Prostate gland (tissue), 1 donor: ENCODE measurements around the gene DLL3.
"Not testable (repeated sequence)": the region's sequence is repeated elsewhere in the genome, so short reads cannot be mapped to it uniquely, and the experiment has no call there.

ENCODE experiments used
- POLR2A ChIP-seq: fragments of 450-650 bp; IDR thresholded peaks from one replicate; pipeline ENCODE4 v1.6.1; 2016; ENCODE audit warnings: antibody characterized with exemption, mild to moderate bottlenecking
- POLR2AphosphoS5 ChIP-seq: sonication (generic); formaldehyde crosslinking; IDR thresholded peaks from one replicate; pipeline ENCODE4 v1.6.1; 2017; ENCODE audit warnings: antibody characterized with exemption

DNA sequence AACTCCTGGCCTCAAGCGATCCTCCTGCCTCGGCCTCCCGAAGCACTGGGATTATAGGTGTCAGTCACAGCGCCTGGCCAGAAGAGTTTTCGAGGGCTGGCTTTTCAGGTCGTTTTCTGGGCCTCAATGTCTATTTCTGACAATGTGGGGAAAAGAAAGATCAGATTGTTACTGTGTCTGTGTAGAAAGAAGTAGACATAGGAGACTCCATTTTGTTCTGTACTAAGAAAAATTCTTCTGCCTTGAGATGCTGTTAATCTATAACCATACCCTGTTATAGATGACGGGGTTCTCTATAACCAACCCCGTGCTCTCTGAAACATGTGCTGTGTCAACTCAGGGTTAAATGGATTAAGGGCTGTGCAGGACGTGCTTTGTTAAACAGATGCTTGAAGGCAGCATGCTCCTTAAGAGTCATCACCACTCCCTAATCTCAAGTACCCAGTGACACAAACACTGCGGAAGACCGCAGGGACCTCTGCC lies 19.4 kb upstream of the DLL3 start:
- not testable (repeated sequence) for TF ChIP-seq POLR2A, POLR2AphosphoS5
